GM12865 (cell line): ENCODE data around the gene LANCL1.

ENCODE experiments used
- DNase-seq: peaks from one replicate; pipeline ENCODE4 v3.0.0; 2010; ENCODE audit warnings: low read depth
- H3K4me3 ChIP-seq: 2 replicates; pipeline ENCODE4 v1.5.1; 2011; ENCODE audit warnings: mild to moderate bottlenecking, low read depth, low read length, control low read depth
- TF ChIP-seq, protein P1 (sequence below): IDR thresholded peaks from 2 replicates; pipeline ENCODE4 v1.5.1; 2011; ENCODE audit warnings: low read length, control low read depth, low read depth, inconsistent platforms; ENCODE audit not compliant: insufficient read depth; ENCODE audit errors: missing control alignments

LANCL1 gene

DNA sequence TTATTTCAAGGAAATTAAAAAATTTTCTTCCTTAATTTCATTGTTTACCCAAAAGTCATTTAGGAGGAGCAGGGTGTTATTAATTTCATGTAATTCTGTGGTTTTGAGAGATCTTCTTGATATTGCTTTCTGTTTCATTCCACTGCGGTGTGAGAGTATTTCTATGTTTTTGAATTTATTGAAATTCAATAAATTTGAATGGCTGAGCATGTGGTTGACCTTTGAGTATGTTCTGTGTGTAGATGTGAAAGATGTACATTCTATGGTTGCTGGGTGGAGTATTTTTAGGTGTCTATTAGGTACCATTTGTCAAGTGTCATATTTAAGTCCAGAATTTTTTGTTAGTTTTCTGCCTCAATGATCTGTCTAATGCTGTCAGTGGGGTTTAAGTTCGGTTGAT, 39.4 kb upstream of the LANCL1 start:
- H3K4me3 ChIP-seq, result no peak overlapping the region
- TF ChIP-seq, protein P1, sequence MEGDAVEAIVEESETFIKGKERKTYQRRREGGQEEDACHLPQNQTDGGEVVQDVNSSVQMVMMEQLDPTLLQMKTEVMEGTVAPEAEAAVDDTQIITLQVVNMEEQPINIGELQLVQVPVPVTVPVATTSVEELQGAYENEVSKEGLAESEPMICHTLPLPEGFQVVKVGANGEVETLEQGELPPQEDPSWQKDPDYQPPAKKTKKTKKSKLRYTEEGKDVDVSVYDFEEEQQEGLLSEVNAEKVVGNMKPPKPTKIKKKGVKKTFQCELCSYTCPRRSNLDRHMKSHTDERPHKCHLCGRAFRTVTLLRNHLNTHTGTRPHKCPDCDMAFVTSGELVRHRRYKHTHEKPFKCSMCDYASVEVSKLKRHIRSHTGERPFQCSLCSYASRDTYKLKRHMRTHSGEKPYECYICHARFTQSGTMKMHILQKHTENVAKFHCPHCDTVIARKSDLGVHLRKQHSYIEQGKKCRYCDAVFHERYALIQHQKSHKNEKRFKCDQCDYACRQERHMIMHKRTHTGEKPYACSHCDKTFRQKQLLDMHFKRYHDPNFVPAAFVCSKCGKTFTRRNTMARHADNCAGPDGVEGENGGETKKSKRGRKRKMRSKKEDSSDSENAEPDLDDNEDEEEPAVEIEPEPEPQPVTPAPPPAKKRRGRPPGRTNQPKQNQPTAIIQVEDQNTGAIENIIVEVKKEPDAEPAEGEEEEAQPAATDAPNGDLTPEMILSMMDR, result no peak
- DNase-seq, result no peak

DNA sequence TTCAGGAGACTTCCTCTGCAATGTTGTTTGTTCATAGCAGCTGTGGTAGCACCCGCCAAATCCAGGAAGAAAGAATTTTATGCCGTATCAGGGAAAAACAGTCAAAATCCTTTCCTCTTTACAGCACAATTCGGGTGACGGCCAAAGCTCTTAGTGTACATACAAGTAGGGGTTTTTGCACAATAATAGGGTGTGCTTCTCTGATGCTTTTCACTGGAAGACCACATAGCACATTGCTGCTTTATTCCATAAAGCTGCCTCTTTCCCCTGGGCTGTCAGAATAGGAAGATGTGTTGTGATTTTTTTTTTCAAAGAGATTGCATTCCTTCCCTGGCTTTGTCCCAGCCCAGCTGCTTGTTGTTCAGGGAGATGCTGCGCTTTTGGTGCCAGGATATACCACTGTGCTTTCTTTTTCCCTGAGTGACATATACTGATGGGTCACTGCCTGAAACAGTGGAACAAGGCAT, 27.2 kb upstream of the LANCL1 start:
- no peak for DNase-seq
- H3K4me3 ChIP-seq, result no peak overlapping the region
- TF ChIP-seq, protein P1, result no peak

DNA sequence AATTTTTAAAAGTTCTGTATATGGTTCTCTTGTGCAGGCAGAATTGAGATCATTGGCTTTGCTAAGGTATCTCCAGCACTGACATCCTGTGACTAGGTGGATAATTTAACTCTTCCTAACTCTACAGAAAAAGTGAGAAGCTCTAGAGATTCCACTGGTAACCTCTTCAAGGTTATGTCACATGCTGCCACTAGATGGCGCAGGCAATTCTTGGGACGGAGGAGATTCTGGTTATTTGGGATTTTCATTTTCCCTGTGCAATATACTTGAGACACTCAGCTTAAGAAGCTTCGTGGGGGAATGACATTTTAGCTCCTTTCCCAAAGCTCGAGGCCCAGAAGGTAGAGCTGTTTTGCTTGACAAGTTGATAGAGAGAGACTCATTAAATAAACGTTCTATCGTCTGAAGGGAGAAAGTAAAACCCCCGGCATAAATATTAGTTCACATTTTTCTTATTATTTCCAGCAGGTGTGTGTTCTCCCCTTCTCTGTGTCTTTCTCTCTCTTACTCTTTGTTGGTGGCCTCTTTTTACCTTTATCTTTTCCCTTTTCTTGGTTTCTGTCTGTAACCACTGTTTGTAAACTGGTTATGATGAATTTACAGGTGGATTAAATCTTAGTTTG, 26.6 kb upstream of the LANCL1 start:
- TF ChIP-seq, protein P1, result peak; percentile 92
- H3K4me3 ChIP-seq, result no peak overlapping the region
- DNase-seq, result peak; percentile 32

DNA sequence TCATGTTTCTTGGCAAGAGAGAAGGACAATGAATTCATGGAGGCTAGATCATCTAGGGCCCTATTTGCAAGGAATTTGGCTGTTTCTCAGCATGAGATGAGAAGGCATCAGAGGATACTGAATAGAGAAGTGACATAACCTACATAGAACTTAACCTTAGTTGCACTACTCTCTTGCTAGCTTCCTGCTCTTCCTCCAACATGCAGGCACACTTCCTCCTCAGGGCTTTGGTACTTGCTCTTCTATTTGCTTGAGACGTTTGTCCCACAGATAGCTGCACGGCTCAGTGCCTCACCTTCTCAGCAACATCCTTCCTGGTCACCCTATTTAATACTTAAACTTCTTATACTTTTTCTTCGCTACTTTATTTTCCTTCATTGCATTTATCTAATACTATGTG, 20.0 kb upstream of the LANCL1 start:
- H3K4me3 ChIP-seq, result no peak overlapping the region
- TF ChIP-seq, protein P1, result no peak
- peak; percentile 17 for DNase-seq

DNA sequence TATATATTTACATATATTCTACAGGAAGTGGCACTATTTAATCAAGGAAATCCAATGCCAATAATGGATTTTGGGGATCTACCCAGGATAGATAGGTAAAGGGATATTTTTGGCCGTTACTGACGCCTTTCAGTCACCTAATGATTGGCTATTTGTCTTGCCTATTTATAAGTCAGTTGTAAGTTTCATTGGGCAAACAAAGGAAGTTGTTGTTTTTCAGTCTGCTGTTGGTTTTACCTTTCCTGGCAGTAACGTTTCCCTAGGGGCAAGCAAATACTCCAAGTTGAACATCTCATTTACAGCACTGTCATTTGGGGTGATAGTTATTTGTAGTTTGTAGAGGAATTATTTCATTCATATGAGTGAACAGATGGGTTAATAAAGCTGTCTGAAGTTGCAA, 17.0 kb upstream of the LANCL1 start:
- TF ChIP-seq, protein P1, result no peak
- H3K4me3 ChIP-seq, result no peak overlapping the region
- DNase-seq, result no peak

DNA sequence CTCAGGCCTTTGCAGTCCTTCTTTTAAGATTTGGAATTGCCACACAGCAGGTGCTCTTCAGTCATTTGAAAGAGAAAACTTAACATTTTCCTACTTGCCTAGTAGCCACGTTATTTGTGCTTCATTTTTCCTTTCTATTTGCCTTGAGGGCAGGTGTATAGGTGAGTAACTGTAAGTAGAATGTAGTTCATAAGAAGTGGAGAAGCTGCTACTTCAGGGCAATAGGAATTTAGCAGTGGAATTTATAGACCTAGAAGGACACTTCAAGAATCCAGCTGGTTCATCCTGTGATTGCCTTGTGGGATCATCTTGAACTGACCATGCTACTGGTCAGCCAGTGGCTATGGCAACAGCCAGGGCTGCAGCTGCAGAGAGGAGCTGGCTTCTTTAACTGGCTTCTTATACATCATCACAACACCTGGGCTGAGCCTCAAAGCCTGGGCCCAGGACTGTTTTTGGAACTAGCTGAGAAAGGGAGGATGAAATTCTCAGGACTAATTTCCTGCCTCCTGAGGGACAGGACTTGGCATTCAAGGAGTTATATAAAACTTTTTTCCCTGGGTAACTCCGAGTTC, 5.1 kb upstream of the LANCL1 start:
- DNase-seq, result no peak
- TF ChIP-seq, protein P1, result no peak
- H3K4me3 ChIP-seq, result no peak overlapping the region

DNA sequence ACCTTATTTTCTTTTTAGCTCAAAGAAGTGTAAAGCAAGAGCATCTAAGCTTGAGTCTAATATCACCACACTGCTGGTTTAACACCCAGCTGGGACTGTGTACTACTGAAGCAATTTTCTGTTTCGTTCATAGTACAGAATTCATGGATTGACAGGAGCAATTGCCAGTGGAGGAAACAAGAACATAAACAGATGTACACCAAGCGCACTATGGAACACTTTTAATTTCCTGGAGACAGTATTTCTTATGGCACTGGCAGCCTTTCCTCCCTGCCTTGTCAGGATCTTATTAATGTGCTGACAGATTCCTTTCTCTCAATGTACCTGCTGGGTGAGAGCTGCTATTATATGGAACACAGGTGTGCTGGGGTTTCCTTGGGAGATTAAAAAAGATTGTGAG, 4.2 kb upstream of the LANCL1 start:
- DNase-seq, result no peak
- H3K4me3 ChIP-seq, result no peak overlapping the region
- TF ChIP-seq, protein P1, result no peak
